ENCODE measurements around the gene NOS2. TPM values are rescaled to one million over a fixed set of nuclear protein-coding genes. Genes with fewer than 3 reads are reported as not detected.
"Not testable (repeated sequence)": the region's sequence is repeated elsewhere in the genome, so short reads cannot be mapped to it uniquely, and the experiment has no call there.

Gene NOS2
- total RNA-seq, 1 experiment from 2014 or later, result 19.0 TPM

- peaks cover 16% of the 10 kb centered on the region for H3K4me1 ChIP-seq
- no peak overlapping the region for H3K4me3 ChIP-seq (ENCODE audit: low read depth, low read length)
- H3K4me1 Mint-ChIP-seq (ENCODE audit: low read depth, unreplicated experiment), result peaks cover 25% of the 10 kb centered on the region
- peaks cover 2% of the 10 kb centered on the region; the same call in 1 of the 2 replicates for H3K36me3 ChIP-seq (ENCODE audit: control insufficient read depth, insufficient read depth, low read length)
- intact Hi-C loops (cut with micrococcal nuclease; ENCODE audit: unreplicated experiment), result loop anchor here (2.0 kb wide), 1 partner anchor 17 kb away; no protein-coding TSS in a partner anchor
- peak in 1 of 2 experiments; percentile 3 for DNase-seq
- H3K27ac Mint-ChIP-seq (ENCODE audit: unreplicated experiment), result no peak overlapping the region
- H3K27me3 Mint-ChIP-seq (ENCODE audit: insufficient read depth, unreplicated experiment), result no peaks in the 10 kb centered on the region
- POLR2A ChIA-PET, result no interaction called here
- CTCF ChIA-PET, result interaction anchor here (1.4 to 3.1 kb wide), 4 partner anchors 17 to 64 kb away, joined by 3 to 32 read pairs (median 9); no protein-coding TSS in a partner anchor
- no peaks in the 10 kb centered on the region for H3K27me3 ChIP-seq (replicated peaks; ENCODE audit: control insufficient read depth, insufficient read depth, low read length)
- TF ChIP-seq, protein P1, sequence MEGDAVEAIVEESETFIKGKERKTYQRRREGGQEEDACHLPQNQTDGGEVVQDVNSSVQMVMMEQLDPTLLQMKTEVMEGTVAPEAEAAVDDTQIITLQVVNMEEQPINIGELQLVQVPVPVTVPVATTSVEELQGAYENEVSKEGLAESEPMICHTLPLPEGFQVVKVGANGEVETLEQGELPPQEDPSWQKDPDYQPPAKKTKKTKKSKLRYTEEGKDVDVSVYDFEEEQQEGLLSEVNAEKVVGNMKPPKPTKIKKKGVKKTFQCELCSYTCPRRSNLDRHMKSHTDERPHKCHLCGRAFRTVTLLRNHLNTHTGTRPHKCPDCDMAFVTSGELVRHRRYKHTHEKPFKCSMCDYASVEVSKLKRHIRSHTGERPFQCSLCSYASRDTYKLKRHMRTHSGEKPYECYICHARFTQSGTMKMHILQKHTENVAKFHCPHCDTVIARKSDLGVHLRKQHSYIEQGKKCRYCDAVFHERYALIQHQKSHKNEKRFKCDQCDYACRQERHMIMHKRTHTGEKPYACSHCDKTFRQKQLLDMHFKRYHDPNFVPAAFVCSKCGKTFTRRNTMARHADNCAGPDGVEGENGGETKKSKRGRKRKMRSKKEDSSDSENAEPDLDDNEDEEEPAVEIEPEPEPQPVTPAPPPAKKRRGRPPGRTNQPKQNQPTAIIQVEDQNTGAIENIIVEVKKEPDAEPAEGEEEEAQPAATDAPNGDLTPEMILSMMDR (IDR thresholded peaks at IDR 0.05; ENCODE audit: insufficient read depth in 1 of 2, low read depth in 1 of 2, low read length in 1 of 2, severe bottlenecking in 1 of 2, unreplicated experiment in 1 of 2), result no peak
- H3K4me3 Mint-ChIP-seq (ENCODE audit: unreplicated experiment), result no peak overlapping the region
- peaks cover 27% of the 10 kb centered on the region for H3K9me3 ChIP-seq
- peaks cover 31% of the 10 kb centered on the region for H3K9me3 Mint-ChIP-seq (ENCODE audit: unreplicated experiment)
- BruUV-seq (replicated peaks), result no TSS peak
- peaks cover 8% of the 10 kb centered on the region for H3K36me3 Mint-ChIP-seq (ENCODE audit: insufficient read depth, unreplicated experiment)
Observed at GRCh38 chr17:27825459-27825858, 25.1 kb upstream of the NOS2 start.

DNA sequence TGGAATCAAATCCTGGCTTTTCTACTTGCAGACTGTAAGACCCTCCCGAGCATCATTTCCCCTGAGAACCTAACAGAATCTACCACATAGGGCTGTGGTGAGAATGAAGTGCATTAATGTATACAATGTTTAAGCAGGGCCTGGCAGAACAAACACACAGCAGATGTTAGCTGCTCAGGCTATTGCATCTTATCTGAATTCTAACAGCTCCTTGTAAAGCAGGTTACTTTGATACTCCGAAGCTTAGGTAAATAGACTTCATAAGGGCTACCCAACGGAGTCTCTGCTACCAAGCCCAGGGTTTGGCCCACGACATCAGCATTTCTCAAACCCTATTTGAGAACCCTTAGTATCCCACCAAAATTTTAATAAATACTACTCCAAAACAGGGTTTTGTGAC is 24.4 kb upstream of the NOS2 start:
- no TSS peak for BruUV-seq (replicated peaks)

DNA sequence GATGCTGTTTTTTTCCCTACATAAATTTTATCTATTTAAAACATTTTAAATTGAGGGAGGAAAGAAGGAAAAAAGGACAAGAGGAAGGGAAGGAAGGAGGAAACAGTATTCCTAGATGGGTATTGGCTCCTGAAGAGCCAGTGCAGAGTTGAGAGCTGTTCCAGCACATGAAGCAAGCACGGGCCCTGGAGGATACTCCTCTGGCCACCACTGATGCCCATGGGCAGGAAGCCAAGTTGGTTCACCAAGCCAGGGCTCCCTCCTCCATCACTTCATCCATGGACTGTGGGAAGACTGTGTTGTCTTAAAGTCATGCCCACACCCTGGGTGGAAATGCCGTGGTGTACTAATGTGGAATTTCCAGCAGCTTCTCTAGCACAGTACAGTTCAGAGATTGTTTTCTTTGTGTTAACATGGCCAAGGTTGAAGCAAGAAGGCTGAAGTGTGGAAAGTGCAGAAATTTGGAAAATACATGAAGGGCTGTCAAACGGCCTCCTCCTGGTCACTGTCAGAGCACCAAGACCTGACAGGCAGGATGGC is 23.9 kb upstream of the NOS2 start:
- CTCF ChIA-PET, result interaction anchor here (0.6 to 3.1 kb wide), 10 partner anchors 9 to 173 kb away, joined by 3 to 32 read pairs (median 3); no protein-coding TSS in a partner anchor
- H3K27ac Mint-ChIP-seq (ENCODE audit: unreplicated experiment), result no peak overlapping the region
- Histone ChIP-seq H3K36me3 (ENCODE audit: control insufficient read depth, insufficient read depth, low read length) (peaks cover 2% of the 10 kb centered on the region; the same call in 1 of the 2 replicates), H3K27me3 (replicated peaks; ENCODE audit: control insufficient read depth, insufficient read depth, low read length) (no peaks in the 10 kb centered on the region), H3K4me1 (peaks cover 16% of the 10 kb centered on the region), H3K9me3 (peaks cover 29% of the 10 kb centered on the region), H3K4me3 (ENCODE audit: low read depth, low read length) (no peak overlapping the region)
- BruUV-seq (replicated peaks), result no TSS peak
- peaks cover 33% of the 10 kb centered on the region for H3K9me3 Mint-ChIP-seq (ENCODE audit: unreplicated experiment)
- peaks cover 8% of the 10 kb centered on the region for H3K36me3 Mint-ChIP-seq (ENCODE audit: insufficient read depth, unreplicated experiment)
- no peaks in the 10 kb centered on the region for H3K27me3 Mint-ChIP-seq (ENCODE audit: insufficient read depth, unreplicated experiment)
- intact Hi-C loops (cut with micrococcal nuclease; ENCODE audit: unreplicated experiment), result loop anchor here (1.0 to 2.0 kb wide), 2 partner anchors 15 to 21 kb away; no protein-coding TSS in a partner anchor
- POLR2A ChIA-PET, result interaction anchor here (0.9 kb wide), 1 partner anchor 64 kb away, joined by 3 read pairs; no protein-coding TSS in a partner anchor
- peak in 1 of 2 experiments; percentile 31 for DNase-seq
- TF ChIP-seq, protein P1 (IDR thresholded peaks at IDR 0.05; ENCODE audit: insufficient read depth in 1 of 2, low read depth in 1 of 2, low read length in 1 of 2, severe bottlenecking in 1 of 2, unreplicated experiment in 1 of 2), result no peak
- peaks cover 25% of the 10 kb centered on the region for H3K4me1 Mint-ChIP-seq (ENCODE audit: low read depth, unreplicated experiment)
- H3K4me3 Mint-ChIP-seq (ENCODE audit: unreplicated experiment), result no peak overlapping the region

More for the DNA sequence above, 24.4 kb upstream of the NOS2 start:
- no peaks in the 10 kb centered on the region for H3K27me3 Mint-ChIP-seq (ENCODE audit: insufficient read depth, unreplicated experiment)
- H3K36me3 Mint-ChIP-seq (ENCODE audit: insufficient read depth, unreplicated experiment), result peaks cover 8% of the 10 kb centered on the region
- POLR2A ChIA-PET, result interaction anchor here (0.9 kb wide), 1 partner anchor 64 kb away, joined by 3 read pairs; no protein-coding TSS in a partner anchor
- peaks cover 25% of the 10 kb centered on the region for H3K4me1 Mint-ChIP-seq (ENCODE audit: low read depth, unreplicated experiment)
- TF ChIP-seq, protein P1 (IDR thresholded peaks at IDR 0.05; ENCODE audit: insufficient read depth in 1 of 2, low read depth in 1 of 2, low read length in 1 of 2, severe bottlenecking in 1 of 2, unreplicated experiment in 1 of 2), result no peak
- no peak overlapping the region for H3K27ac Mint-ChIP-seq (ENCODE audit: unreplicated experiment)
- peak; percentile 66 to 70 for DNase-seq
- intact Hi-C loops (cut with micrococcal nuclease; ENCODE audit: unreplicated experiment), result loop anchor here (1.0 to 2.0 kb wide), 2 partner anchors 16 to 21 kb away; no protein-coding TSS in a partner anchor
- Histone ChIP-seq H3K27me3 (replicated peaks; ENCODE audit: control insufficient read depth, insufficient read depth, low read length) (no peaks in the 10 kb centered on the region), H3K4me1 (peaks cover 16% of the 10 kb centered on the region), H3K36me3 (ENCODE audit: control insufficient read depth, insufficient read depth, low read length) (peaks cover 2% of the 10 kb centered on the region; the same call in 1 of the 2 replicates), H3K9me3 (peaks cover 29% of the 10 kb centered on the region), H3K4me3 (ENCODE audit: low read depth, low read length) (no peak overlapping the region)
- H3K4me3 Mint-ChIP-seq (ENCODE audit: unreplicated experiment), result no peak overlapping the region
- CTCF ChIA-PET, result interaction anchor here (0.6 to 3.1 kb wide), 11 partner anchors 10 to 174 kb away, joined by 3 to 32 read pairs (median 3); partner anchors contain the start of gene NOS2
- peaks cover 33% of the 10 kb centered on the region for H3K9me3 Mint-ChIP-seq (ENCODE audit: unreplicated experiment)

DNA sequence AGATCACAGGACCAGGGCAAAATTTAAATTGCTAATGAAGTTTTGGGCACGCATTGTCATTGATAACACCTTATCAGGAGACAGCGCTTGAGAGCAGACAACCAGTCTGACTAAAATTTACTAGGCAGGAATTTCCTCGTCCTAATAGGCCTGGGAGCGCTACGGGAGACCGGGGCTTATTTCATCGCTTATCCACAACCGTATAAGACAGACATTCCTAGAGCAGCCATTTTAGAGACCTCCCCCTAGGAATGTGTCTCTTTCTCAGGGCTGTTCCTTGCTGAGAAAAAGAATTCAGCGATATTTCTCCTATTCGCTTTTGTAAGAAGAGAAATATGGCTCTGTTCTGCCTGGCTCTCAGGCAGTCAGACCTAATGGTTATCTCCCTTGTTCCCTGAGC is 21.8 kb upstream of the NOS2 start:
- H3K4me1 Mint-ChIP-seq (ENCODE audit: low read depth, unreplicated experiment), result peaks cover 29% of the 10 kb centered on the region
- H3K36me3 ChIP-seq (ENCODE audit: control insufficient read depth, insufficient read depth, low read length); H3K27me3 Mint-ChIP-seq (ENCODE audit: insufficient read depth, unreplicated experiment); POLR2A ChIA-PET; H3K36me3 Mint-ChIP-seq (ENCODE audit: insufficient read depth, unreplicated experiment); H3K27ac Mint-ChIP-seq (ENCODE audit: unreplicated experiment); H3K27me3 ChIP-seq (replicated peaks; ENCODE audit: control insufficient read depth, insufficient read depth, low read length); H3K4me3 ChIP-seq (ENCODE audit: low read depth, low read length); H3K4me3 Mint-ChIP-seq (ENCODE audit: unreplicated experiment); BruUV-seq (replicated peaks); intact Hi-C loops (cut with micrococcal nuclease; ENCODE audit: unreplicated experiment): not testable (repeated sequence)
- H3K4me1 ChIP-seq, result peaks cover 16% of the 10 kb centered on the region
- CTCF ChIA-PET, result interaction anchor here (0.6 to 4.3 kb wide), 2 partner anchors 17 to 57 kb away, joined by 3 to 19 read pairs; no protein-coding TSS in a partner anchor
- H3K9me3 Mint-ChIP-seq (ENCODE audit: unreplicated experiment), result peaks cover 33% of the 10 kb centered on the region
- DNase-seq, result peak in 1 of 2 experiments; percentile 66
- peaks cover 29% of the 10 kb centered on the region for H3K9me3 ChIP-seq

All from Caco-2 (cell line).